Large intestine (tissue), 3 donors: ENCODE results near the gene DISP3. TPM values are rescaled to one million over a fixed set of nuclear protein-coding genes. Genes with fewer than 3 reads are reported as not detected.

ENCODE experiments used
- DNase-seq, 2 donors: peaks; one replicate each; pipeline versions ENCODE4 v3.0.0 to v3.0.0-alpha.2; 2013
- H3K27ac ChIP-seq: one replicate; pipeline ENCODE4 v1.5.1; 2013; ENCODE audit warnings: low read length
- H3K27me3 ChIP-seq: 2 replicates; pipeline ENCODE4 v1.6.1; 2013; ENCODE audit warnings: low read length; ENCODE audit not compliant: control insufficient read depth, insufficient read depth
- H3K36me3 ChIP-seq: 2 replicates; pipeline ENCODE4 v1.6.1; 2013; ENCODE audit warnings: low read length; ENCODE audit not compliant: control insufficient read depth, insufficient read depth
- H3K4me1 ChIP-seq: one replicate; pipeline ENCODE4 v1.6.1; 2013; ENCODE audit warnings: low read length; ENCODE audit not compliant: control insufficient read depth, insufficient read depth
- H3K4me3 ChIP-seq: one replicate; pipeline ENCODE4 v1.5.1; 2013; ENCODE audit warnings: low read length
- H3K9me3 ChIP-seq: one replicate; pipeline ENCODE4 v1.6.1; 2013; ENCODE audit warnings: mild to moderate bottlenecking, low read depth, low read length, moderate library complexity; ENCODE audit not compliant: control insufficient read depth
- WGBS: methylation state at CpG from one replicate; pipeline ENCODE4 v1.1.5; 2013; ENCODE audit warnings: low lambda C conversion rate; ENCODE audit not compliant: insufficient coverage; 5-methylcytosine and 5-hydroxymethylcytosine counted together
- polyA plus RNA-seq: library from polyadenylated mRNA; unstranded; fragments of 120-200 nt; gene quantifications from one replicate; pipeline ENCODE4 v1.2.1, GENCODE V29; 2013

DISP3 gene
- polyA plus RNA-seq, 1 donor: 0.76 TPM

GRCh38 chr1:11536573-11537379 is 57.8 kb downstream of the DISP3 start:
- Histone ChIP-seq H3K27me3 (no peaks in the 10 kb centered on the region), H3K36me3 (no peaks in the 10 kb centered on the region), H3K4me3 (no peak overlapping the region), H3K27ac (no peak overlapping the region), H3K4me1 (no peaks in the 10 kb centered on the region), H3K9me3 (no peaks in the 10 kb centered on the region)
- no CpG with 5 or more reads among the region's 26 CpGs for WGBS
- no peak for DNase-seq

GRCh38 chr1:11537380-11537764 is 58.4 kb downstream of the DISP3 start:
- Histone ChIP-seq H3K4me3 (no peak overlapping the region), H3K27ac (no peak overlapping the region), H3K9me3 (no peaks in the 10 kb centered on the region), H3K27me3 (no peaks in the 10 kb centered on the region), H3K36me3 (no peaks in the 10 kb centered on the region), H3K4me1 (no peaks in the 10 kb centered on the region)
- WGBS: no CpG with 5 or more reads among the region's 9 CpGs
- DNase-seq: no peak

GRCh38 chr1:11537854-11538591 is 59.1 kb downstream of the DISP3 start:
- H3K4me1 ChIP-seq: no peaks in the 10 kb centered on the region
- no peak for DNase-seq
- no peak overlapping the region for H3K27ac ChIP-seq
- no CpG with 5 or more reads among the region's 14 CpGs for WGBS
- no peaks in the 10 kb centered on the region for H3K27me3 ChIP-seq
- H3K36me3 ChIP-seq: no peaks in the 10 kb centered on the region
- H3K4me3 ChIP-seq: no peak overlapping the region
- no peaks in the 10 kb centered on the region for H3K9me3 ChIP-seq

GRCh38 chr1:11538886-11539285 is 59.9 kb downstream of the DISP3 start:
- DNase-seq: no peak

GRCh38 chr1:11539850-11540772 is 61.2 kb downstream of the DISP3 start:
- Histone ChIP-seq H3K4me3 (no peak overlapping the region), H3K36me3 (no peaks in the 10 kb centered on the region), H3K4me1 (no peaks in the 10 kb centered on the region), H3K27ac (no peak overlapping the region), H3K9me3 (no peaks in the 10 kb centered on the region), H3K27me3 (no peaks in the 10 kb centered on the region)
- no peak for DNase-seq
- WGBS: no CpG with 5 or more reads among the region's 18 CpGs

More at GRCh38 chr1:11538886-11539285, 59.9 kb downstream of the DISP3 start:
- no peaks in the 10 kb centered on the region for H3K9me3 ChIP-seq
- no peaks in the 10 kb centered on the region for H3K27me3 ChIP-seq
- H3K36me3 ChIP-seq: no peaks in the 10 kb centered on the region
- no peaks in the 10 kb centered on the region for H3K4me1 ChIP-seq
- H3K27ac ChIP-seq: no peak overlapping the region
- WGBS: no CpG with 5 or more reads among the region's 9 CpGs
- no peak overlapping the region for H3K4me3 ChIP-seq

- Histone ChIP-seq H3K27ac (no peak overlapping the region), H3K4me3 (no peak overlapping the region), H3K4me1 (no peaks in the 10 kb centered on the region), H3K36me3 (no peaks in the 10 kb centered on the region), H3K27me3 (no peaks in the 10 kb centered on the region), H3K9me3 (no peaks in the 10 kb centered on the region)
- 100% methylated on average over 1 of the region's 12 CpGs for WGBS
- DNase-seq: no peak
Observed at GRCh38 chr1:11540773-11541160, 61.8 kb downstream of the DISP3 start.

GRCh38 chr1:11541236-11541635 is 62.3 kb downstream of the DISP3 start:
- 80% methylated on average over 1 of the region's 7 CpGs for WGBS
- Histone ChIP-seq H3K4me3 (no peak overlapping the region), H3K27me3 (no peaks in the 10 kb centered on the region), H3K9me3 (no peaks in the 10 kb centered on the region), H3K27ac (no peak overlapping the region), H3K36me3 (no peaks in the 10 kb centered on the region), H3K4me1 (no peaks in the 10 kb centered on the region)
- DNase-seq: no peak

- no CpG with 5 or more reads among the region's 7 CpGs for WGBS
- H3K27me3 ChIP-seq: no peaks in the 10 kb centered on the region
- no peak for DNase-seq
Observed at GRCh38 chr1:11541956-11542355, 63.0 kb downstream of the DISP3 start.

GRCh38 chr1:11543392-11543791 is 64.4 kb downstream of the DISP3 start:
- no peak overlapping the region for H3K4me3 ChIP-seq
- H3K9me3 ChIP-seq: no peaks in the 10 kb centered on the region
- no peaks in the 10 kb centered on the region for H3K27me3 ChIP-seq
- no peaks in the 10 kb centered on the region for H3K4me1 ChIP-seq
- no CpG with 5 or more reads among the region's 4 CpGs for WGBS
- no peaks in the 10 kb centered on the region for H3K36me3 ChIP-seq
- no peak overlapping the region for H3K27ac ChIP-seq
- no peak for DNase-seq

More at GRCh38 chr1:11541956-11542355, 63.0 kb downstream of the DISP3 start:
- no peaks in the 10 kb centered on the region for H3K9me3 ChIP-seq
- H3K4me3 ChIP-seq: no peak overlapping the region
- no peaks in the 10 kb centered on the region for H3K36me3 ChIP-seq
- no peak overlapping the region for H3K27ac ChIP-seq
- no peaks in the 10 kb centered on the region for H3K4me1 ChIP-seq

GRCh38 chr1:11543796-11544195 is 64.8 kb downstream of the DISP3 start:
- no peaks in the 10 kb centered on the region for H3K4me1 ChIP-seq
- H3K36me3 ChIP-seq: no peaks in the 10 kb centered on the region
- DNase-seq: no peak
- no peak overlapping the region for H3K27ac ChIP-seq
- no peaks in the 10 kb centered on the region for H3K27me3 ChIP-seq
- WGBS: no CpG with 5 or more reads among the region's 2 CpGs
- no peaks in the 10 kb centered on the region for H3K9me3 ChIP-seq
- H3K4me3 ChIP-seq: no peak overlapping the region
